Upper lobe of left lung (tissue), 6 donors: ENCODE results near the gene ANO10. TPM values are rescaled to one million over a fixed set of nuclear protein-coding genes. Genes with fewer than 3 reads are reported as not detected.

Experiments used
- ATAC-seq, 2 donors: fragments of 200-7000 bp; cut with Tn5 transposase; one replicate each; pipeline ENCODE4 v1.9.1; 2022; ENCODE audit warnings: mild to moderate bottlenecking in 2 of 2, moderate library complexity in 2 of 2; ENCODE audit not compliant: low FRiP score in 2 of 2
- DNase-seq, 2 donors: peaks; one replicate each; pipeline ENCODE4 v3.0.0-alpha.2; 2019 to 2020
- H3K27ac ChIP-seq, 4 donors: fragments of 200-600 bp; sonication (generic); one replicate each; pipeline ENCODE4 v1.5.1; 2016 to 2019
- H3K27me3 ChIP-seq, 4 donors: fragments of 200-600 bp; sonication (generic); one replicate each; pipeline ENCODE4 v1.5.1; 2017 to 2019
- H3K36me3 ChIP-seq, 4 donors: fragments of 200-600 bp; sonication (generic); one replicate each; pipeline ENCODE4 v1.5.1; 2016 to 2019
- H3K4me1 ChIP-seq, 4 donors: fragments of 200-600 bp; sonication (generic); one replicate each; pipeline ENCODE4 v1.5.1; 2018 to 2019
- H3K4me3 ChIP-seq, 4 donors: fragments of 200-600 bp; sonication (generic); one replicate each; pipeline ENCODE4 v1.5.1; 2017 to 2019; ENCODE audit warnings: mild to moderate bottlenecking in 2 of 4, moderate library complexity in 1 of 4
- H3K9me3 ChIP-seq, 4 donors: fragments of 200-600 bp; sonication (generic); one replicate each; pipeline ENCODE4 v1.5.1; 2018 to 2019
- CTCF ChIP-seq, 6 experiments: fragments of 450-650 bp in 4 of 6; fragments of 200-600 bp in 2 of 6; sonication (generic) in 2 of 6; IDR thresholded peaks; one replicate each; pipeline ENCODE4 v1.5.1; 2016 to 2019; ENCODE audit warnings: antibody characterized with exemption in 6 of 6
- EP300 ChIP-seq, 4 donors: sonication (generic); formaldehyde crosslinking; IDR thresholded peaks; one replicate each; pipeline ENCODE4 v1.5.1; 2017; ENCODE audit warnings: antibody characterized with exemption in 4 of 4, control low read depth in 2 of 4
- POLR2A ChIP-seq, 4 donors: fragments of 450-650 bp; IDR thresholded peaks; one replicate each; pipeline ENCODE4 v1.5.1; 2016 to 2017; ENCODE audit warnings: antibody characterized with exemption in 4 of 4, mild to moderate bottlenecking in 2 of 4
- POLR2AphosphoS5 ChIP-seq, 2 donors: sonication (generic); formaldehyde crosslinking; IDR thresholded peaks; one replicate each; pipeline ENCODE4 v1.5.1; 2017; ENCODE audit warnings: antibody characterized with exemption in 2 of 2
- WGBS, 2 donors: methylation state at CpG; one replicate each; pipeline ENCODE4 v1.1.5; 2017 to 2018; 5-methylcytosine and 5-hydroxymethylcytosine counted together
- total RNA-seq, 6 donors: library from RNA; depleted of rRNA in 4 of 6; stranded (reverse); fragments of >200 nt in 4 of 6; gene quantifications; one replicate each; pipeline versions ENCODE4 v1.1.0 to v1.2.1, GENCODE V29; 2016 to 2021
- donor health status: DM: no; HTN: no; CAD: no; lungs with moderate emphysema.
- donor health status: DM: no; HTN: yes; CAD: no; lungs with severe emphysema.

Gene ANO10
- total RNA-seq, 6 donors from 2014 or later, result 12.9 to 27.2 (median 18.3) TPM

GRCh38 chr3:43323541-43323940 lies 298.3 kb downstream of the ANO10 start:
- TF ChIP-seq CTCF (IDR thresholded peaks at IDR 0.05), result no peak
- no peak for TF ChIP-seq EP300 (IDR thresholded peaks at IDR 0.05)
- TF ChIP-seq POLR2A (IDR thresholded peaks at IDR 0.05), result no peak
- TF ChIP-seq POLR2AphosphoS5 (IDR thresholded peaks at IDR 0.05), result no peak
- no peaks in the 10 kb centered on the region for H3K36me3 ChIP-seq
- H3K27me3 ChIP-seq, result no peaks in the 10 kb centered on the region
- ATAC-seq (no peak), DNase-seq (no peak)
- peaks cover 31 to 56% (median 42%) of the 10 kb centered on the region in 4 donors for H3K4me1 ChIP-seq
- WGBS, 2 donors, result 100% methylated on average over 1 of the region's 1 CpG
- H3K27ac ChIP-seq, result no peak overlapping the region
- H3K9me3 ChIP-seq, result no peaks in the 10 kb centered on the region
- no peak overlapping the region for H3K4me3 ChIP-seq

DNA sequence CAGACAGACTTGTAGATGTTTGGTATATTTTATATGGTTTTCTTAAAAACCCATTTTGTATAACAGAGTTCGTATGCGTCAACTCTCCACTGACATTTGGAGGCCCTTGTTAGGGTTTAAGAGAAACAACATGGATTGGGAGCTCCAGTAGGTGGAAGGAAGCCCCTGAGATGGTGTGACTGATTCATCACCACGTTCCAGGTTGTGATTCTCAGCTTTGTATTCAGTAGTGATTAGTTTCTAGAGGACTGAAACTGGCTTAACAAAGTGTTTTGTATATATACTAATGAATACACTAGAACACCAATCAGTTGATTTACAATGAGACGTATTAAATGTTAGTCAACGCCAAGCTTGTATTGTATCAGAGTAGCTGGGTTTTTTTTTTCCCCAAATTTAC lies 301.5 kb downstream of the ANO10 start:
- Histone ChIP-seq H3K4me1 (peaks cover 24 to 53% (median 32%) of the 10 kb centered on the region in 4 donors), H3K27ac (peak overlapping the region in 1 of 4 donors; percentile 50), H3K4me3 (no peak overlapping the region), H3K9me3 (no peaks in the 10 kb centered on the region), H3K36me3 (no peaks in the 10 kb centered on the region), H3K27me3 (no peaks in the 10 kb centered on the region)
- no peak for TF ChIP-seq POLR2A (IDR thresholded peaks at IDR 0.05)
- no peak for TF ChIP-seq POLR2AphosphoS5 (IDR thresholded peaks at IDR 0.05)
- no peak for TF ChIP-seq EP300 (IDR thresholded peaks at IDR 0.05)
- TF ChIP-seq CTCF (IDR thresholded peaks at IDR 0.05), result no peak
- no peak for DNase-seq
- ATAC-seq, result no peak
- WGBS, 2 donors, result 88% methylated on average over 5 of the region's 5 CpGs

GRCh38 chr3:43319794-43320193 lies 302.0 kb downstream of the ANO10 start:
- no peak overlapping the region for H3K4me3 ChIP-seq
- no peaks in the 10 kb centered on the region for H3K9me3 ChIP-seq
- DNase-seq (no peak), ATAC-seq (no peak)
- no peaks in the 10 kb centered on the region for H3K27me3 ChIP-seq
- 77 to 80% methylated on average over 3 of the region's 3 CpGs for WGBS, 2 donors
- no peak for TF ChIP-seq CTCF (IDR thresholded peaks at IDR 0.05)
- no peak for TF ChIP-seq EP300 (IDR thresholded peaks at IDR 0.05)
- H3K27ac ChIP-seq, result peak overlapping the region in 1 of 4 donors; percentile 50
- no peaks in the 10 kb centered on the region for H3K36me3 ChIP-seq
- peaks cover 26 to 48% (median 28%) of the 10 kb centered on the region in 4 donors for H3K4me1 ChIP-seq

GRCh38 chr3:43319376-43319775 lies 302.4 kb downstream of the ANO10 start:
- TF ChIP-seq CTCF (IDR thresholded peaks at IDR 0.05), result no peak
- TF ChIP-seq POLR2A (IDR thresholded peaks at IDR 0.05), result no peak
- TF ChIP-seq POLR2AphosphoS5 (IDR thresholded peaks at IDR 0.05), result no peak
- TF ChIP-seq EP300 (IDR thresholded peaks at IDR 0.05), result no peak
- Histone ChIP-seq H3K4me3 (no peak overlapping the region), H3K27me3 (no peaks in the 10 kb centered on the region), H3K9me3 (no peaks in the 10 kb centered on the region), H3K4me1 (peaks cover 25 to 44% (median 27%) of the 10 kb centered on the region in 4 donors), H3K36me3 (no peaks in the 10 kb centered on the region), H3K27ac (no peak overlapping the region)
- 82 to 84% methylated on average over 6 of the region's 6 CpGs for WGBS, 2 donors
- ATAC-seq (no peak), DNase-seq (no peak)
